Progenitor cell of endocrine pancreas (in vitro differentiated cells): ENCODE measurements around the gene FOXJ3. TPM values are rescaled to one million over a fixed set of nuclear protein-coding genes. Genes with fewer than 3 reads are reported as not detected.

ENCODE experiments used
- DNase-seq: peaks from one replicate; pipeline ENCODE4 v3.0.0; 2021; ENCODE audit warnings: low spot score; ENCODE audit not compliant: unreplicated experiment
- H3K27ac Mint-ChIP-seq: 2 replicates; pipeline ENCODE4 v1.8.0; 2021; ENCODE audit warnings: mild to moderate bottlenecking, moderate library complexity, mixed read lengths
- H3K27me3 Mint-ChIP-seq: 2 replicates; pipeline ENCODE4 v1.8.0; 2021; ENCODE audit warnings: mixed read lengths
- H3K36me3 Mint-ChIP-seq: 2 replicates; pipeline ENCODE4 v1.8.0; 2022; ENCODE audit warnings: mixed read lengths; ENCODE audit not compliant: insufficient read depth
- H3K4me1 Mint-ChIP-seq: 2 replicates; pipeline ENCODE4 v1.8.0; 2021; ENCODE audit warnings: low read depth, mixed read lengths
- H3K4me3 Mint-ChIP-seq: 2 replicates; pipeline ENCODE4 v1.8.0; 2021; ENCODE audit warnings: low read depth, mild to moderate bottlenecking, moderate library complexity, mixed read lengths
- H3K9me3 Mint-ChIP-seq: 2 replicates; pipeline ENCODE4 v1.8.0; 2021; ENCODE audit warnings: low read depth, mixed read lengths
- CTCF ChIP-seq: fragments of 200-600 bp; sonication (generic); IDR thresholded peaks from one replicate; pipeline ENCODE4 v1.5.0; 2021; ENCODE audit warnings: antibody characterized with exemption, mild to moderate bottlenecking; ENCODE audit not compliant: unreplicated experiment
- total RNA-seq: library from RNA; stranded (reverse); gene quantifications from 2 replicates; pipeline ENCODE4 v1.2.1, GENCODE V29; 2021

Gene FOXJ3
- total RNA-seq, 1 donor from 2014 or later = 63.0 TPM

- no peaks in the 10 kb centered on the region for H3K36me3 Mint-ChIP-seq
- no peak overlapping the region for H3K27ac Mint-ChIP-seq
- no peak for TF ChIP-seq CTCF
- DNase-seq = no peak
- no peak overlapping the region for H3K4me3 Mint-ChIP-seq
- H3K9me3 Mint-ChIP-seq = no peaks in the 10 kb centered on the region
- H3K27me3 Mint-ChIP-seq = peaks cover 6% of the 10 kb centered on the region
- H3K4me1 Mint-ChIP-seq = peaks cover 5% of the 10 kb centered on the region
These were observed 167.2 kb downstream of the FOXJ3 start for GRCh38 chr1:42167611-42168390.

DNA sequence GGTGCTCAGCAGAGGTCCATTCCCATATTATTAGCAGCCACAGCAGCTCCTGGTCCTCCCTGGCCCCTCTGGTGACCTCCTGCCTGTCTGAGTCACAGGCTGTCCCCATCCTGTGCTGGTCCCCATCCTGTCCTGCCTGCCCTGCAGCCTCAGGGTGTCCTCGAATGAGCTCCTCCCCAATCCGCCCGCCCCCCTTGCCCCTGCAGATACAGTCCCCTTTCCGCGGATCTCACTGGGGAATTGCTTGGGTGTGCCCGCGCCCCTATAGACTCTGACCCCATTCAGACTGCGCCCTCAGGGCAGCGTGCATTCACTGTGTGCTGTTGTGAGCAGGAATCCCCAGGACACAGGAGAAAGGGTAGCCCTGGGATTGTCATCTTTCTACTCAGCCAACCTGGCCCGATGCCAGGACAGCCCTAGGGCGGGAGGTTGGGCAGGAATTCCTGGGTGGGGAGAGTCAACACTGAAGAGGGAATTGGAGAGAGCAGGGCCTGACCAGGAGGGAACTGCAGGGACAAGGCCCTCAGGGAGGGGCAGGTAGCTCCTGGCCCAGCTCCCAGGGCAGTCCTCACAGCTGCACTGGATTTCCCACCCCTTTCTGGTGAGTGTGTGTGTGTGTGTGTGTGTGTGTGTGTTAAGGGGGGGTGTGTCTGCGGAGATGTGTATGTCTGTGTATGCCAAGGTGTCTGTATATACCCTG is 169.4 kb downstream of the FOXJ3 start:
- no peak for TF ChIP-seq CTCF
- H3K4me1 Mint-ChIP-seq = peaks cover 5% of the 10 kb centered on the region
- peaks cover 7% of the 10 kb centered on the region for H3K27me3 Mint-ChIP-seq
- no peaks in the 10 kb centered on the region for H3K36me3 Mint-ChIP-seq
- no peak overlapping the region for H3K4me3 Mint-ChIP-seq
- H3K9me3 Mint-ChIP-seq = peaks cover 2% of the 10 kb centered on the region
- peak overlapping the region; percentile 1 for H3K27ac Mint-ChIP-seq
- no peak for DNase-seq

DNA sequence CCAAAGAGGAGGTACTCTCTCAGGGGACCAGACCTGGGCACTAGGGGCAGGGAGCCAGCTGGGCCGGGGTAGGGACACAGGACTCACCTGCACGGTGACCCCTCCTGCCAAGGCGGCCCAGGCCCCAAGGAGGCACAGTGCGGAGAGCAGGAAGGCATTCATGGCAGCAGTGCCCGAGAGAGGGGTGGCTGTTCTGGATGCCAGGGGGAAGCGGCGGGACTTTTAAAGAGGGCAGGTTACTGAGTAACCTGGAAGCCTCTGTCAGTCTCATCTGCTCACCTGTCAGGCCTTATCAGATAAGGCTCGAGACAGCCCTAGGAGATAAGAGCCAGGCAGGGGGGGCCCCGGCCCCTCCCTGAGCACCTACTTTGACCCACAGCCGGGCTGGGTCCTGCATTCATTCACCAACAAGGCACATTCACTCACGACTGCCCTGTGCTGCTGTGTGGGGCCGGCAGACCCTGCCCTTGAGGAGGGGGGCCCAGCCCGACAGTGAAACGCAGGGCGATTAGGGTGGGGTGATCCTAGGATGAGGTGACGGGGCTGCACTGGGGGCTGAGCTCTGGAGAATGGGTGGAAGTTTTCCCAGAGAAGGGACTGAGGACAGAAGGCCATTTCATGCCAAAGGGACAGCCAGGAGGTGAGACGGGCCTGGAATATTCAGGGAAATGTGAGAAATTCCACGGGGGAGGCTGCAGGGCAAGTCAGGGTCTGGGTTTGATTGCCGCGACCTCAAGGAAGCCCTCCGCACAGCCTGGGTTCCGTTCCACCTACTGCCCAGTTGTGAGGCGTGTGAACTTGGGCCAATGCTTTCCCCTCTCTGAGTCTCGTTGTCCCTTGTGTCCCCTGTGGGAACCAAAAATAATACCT is 170.2 kb downstream of the FOXJ3 start, which contains the start of gene GUCA2A:
TSS of gene GUCA2A (minus strand) at position 195 of the 870 bp plus-strand sequence. CDS start at position 162, 33 bp downstream.
- peak within 1 kb of the TSS; percentile 1 for H3K27ac Mint-ChIP-seq

DNA sequence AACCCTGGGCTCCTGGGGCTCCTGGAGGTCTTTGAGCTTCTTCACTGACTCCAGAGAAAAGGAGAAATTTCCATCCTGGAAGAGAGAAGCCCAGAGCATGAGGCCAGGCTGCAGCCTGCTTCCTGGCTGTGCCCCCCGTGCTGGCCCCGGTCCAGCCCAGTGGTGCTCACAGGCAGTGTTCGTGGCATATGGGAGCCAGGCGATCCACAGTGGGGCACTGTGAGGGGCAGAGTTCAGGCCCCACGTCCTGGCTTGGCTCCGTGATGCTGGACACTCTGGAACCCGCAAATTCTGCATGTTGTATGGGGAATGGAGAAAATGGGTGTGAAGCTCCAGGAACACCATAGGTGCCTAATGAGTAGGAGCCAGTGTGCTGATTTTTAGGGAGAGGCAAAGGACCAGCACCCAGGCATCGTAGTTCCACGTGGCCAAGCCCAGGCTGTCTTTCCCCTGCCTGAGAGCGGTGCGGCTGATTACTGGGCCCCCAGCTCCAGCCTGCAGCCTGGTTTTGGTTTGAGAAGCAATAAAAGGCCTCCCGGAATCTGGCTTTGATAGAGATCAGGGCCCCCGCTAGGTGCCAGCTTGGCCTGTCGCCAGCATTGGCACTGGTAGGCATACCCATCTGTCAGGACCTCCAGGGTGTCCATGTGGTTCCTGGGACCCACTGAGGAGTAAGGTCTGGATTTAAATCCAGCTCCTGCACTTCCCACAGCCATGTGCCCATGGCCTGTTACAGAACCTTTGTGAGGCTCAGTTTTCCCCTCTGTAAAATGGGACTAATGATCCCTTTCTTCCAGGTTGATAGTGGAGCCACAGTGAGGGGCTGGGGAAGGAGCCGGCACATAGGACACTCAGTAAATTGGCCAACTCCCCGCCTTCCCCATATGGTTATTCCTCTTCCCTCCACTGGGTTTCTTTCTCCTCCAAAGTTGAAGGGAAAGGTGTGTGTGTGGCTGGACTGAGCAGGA is 171.2 kb downstream of the FOXJ3 start:
- Mint-ChIP-seq H3K9me3 (peaks cover 4% of the 10 kb centered on the region), H3K36me3 (no peaks in the 10 kb centered on the region), H3K27ac (no peak overlapping the region), H3K4me3 (no peak overlapping the region), H3K27me3 (peaks cover 7% of the 10 kb centered on the region), H3K4me1 (peaks cover 5% of the 10 kb centered on the region)
- no peak for TF ChIP-seq CTCF
- DNase-seq = no peak

More for the DNA sequence above, 170.2 kb downstream of the FOXJ3 start, which contains the start of gene GUCA2A:
- Mint-ChIP-seq H3K9me3 (peaks cover 4% of the 10 kb centered on the region), H3K4me3 (no peak within 1 kb of the TSS), H3K4me1 (peaks cover 5% of the 10 kb centered on the region), H3K27me3 (peaks cover 7% of the 10 kb centered on the region), H3K36me3 (no peaks in the 10 kb centered on the region)
- no peak for DNase-seq
- TF ChIP-seq CTCF = no peak
